ENCODE measurements around the gene FAM107A. TPM values are rescaled to one million over a fixed set of nuclear protein-coding genes. Genes with fewer than 3 reads are reported as not detected.

Gene FAM107A
- total and polyA plus RNA-seq, 2 of the 13 experiments (the other 11 are each of a cell fraction or from before 2014, with no cell fraction given), result not detected

- no peak for TF ChIP-seq ZNF646 (CRISPR knock-in tag; IDR thresholded peaks at IDR 0.05)
- no peak for TF ChIP-seq ZFYVE20 (CRISPR knock-in tag; IDR thresholded peaks at IDR 0.05; ENCODE audit: borderline replicate concordance, low read depth)
- TF ChIP-seq ZNF501 (CRISPR knock-in tag; IDR thresholded peaks at IDR 0.05), result no peak
- no peak for TF ChIP-seq ATF7-NPFF (CRISPR knock-in tag; IDR thresholded peaks at IDR 0.05; ENCODE audit: low read depth)
- no peak for TF ChIP-seq ZSCAN21 (CRISPR knock-in tag; IDR thresholded peaks at IDR 0.05; ENCODE audit: borderline replicate concordance)
- TF ChIP-seq CREB1 (IDR thresholded peaks at IDR 0.05), result no peak
- TF ChIP-seq CREB1 (CRISPR knock-in tag; IDR thresholded peaks at IDR 0.05), result no peak
- TF ChIP-seq ATF3 (CRISPR knock-in tag; IDR thresholded peaks at IDR 0.05), result no peak
- no peak for TF ChIP-seq ZNF260 (CRISPR knock-in tag; IDR thresholded peaks at IDR 0.05; ENCODE audit: borderline replicate concordance, low read depth)
Measured at GRCh38 chr3:58551636-58552180, 25.5 kb downstream of the FAM107A start (continued).

Data from HepG2 (cell line).